Measurements from ENCODE around the gene AUTS2. TPM values are rescaled to one million over a fixed set of nuclear protein-coding genes. Genes with fewer than 3 reads are reported as not detected.

AUTS2 gene
- polyA plus RNA-seq, 3 donors: 3.1 to 8.3 (median 7.9) TPM

DNA sequence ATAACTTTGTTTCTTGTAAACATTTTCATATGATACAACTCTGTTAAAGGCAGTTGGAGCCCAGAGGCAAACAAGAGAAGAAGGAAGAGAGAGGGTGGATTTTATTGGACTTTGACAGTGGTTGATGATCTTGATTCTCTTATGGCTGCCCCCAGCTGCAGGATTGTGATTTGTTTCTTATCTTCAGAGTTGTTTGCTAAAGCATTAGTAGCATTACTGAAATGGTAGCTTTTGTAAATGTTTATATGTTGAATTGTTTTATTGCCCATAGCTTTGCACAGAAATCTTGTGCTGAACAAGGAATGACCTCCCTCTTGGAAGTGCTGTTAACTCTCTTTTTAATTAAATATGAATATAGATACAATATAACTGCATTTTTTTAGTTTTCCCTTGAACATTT lies 309.4 kb downstream of the AUTS2 start:
- H3K27ac ChIP-seq (ENCODE audit: low read depth, low read length): no peak overlapping the region

DNA sequence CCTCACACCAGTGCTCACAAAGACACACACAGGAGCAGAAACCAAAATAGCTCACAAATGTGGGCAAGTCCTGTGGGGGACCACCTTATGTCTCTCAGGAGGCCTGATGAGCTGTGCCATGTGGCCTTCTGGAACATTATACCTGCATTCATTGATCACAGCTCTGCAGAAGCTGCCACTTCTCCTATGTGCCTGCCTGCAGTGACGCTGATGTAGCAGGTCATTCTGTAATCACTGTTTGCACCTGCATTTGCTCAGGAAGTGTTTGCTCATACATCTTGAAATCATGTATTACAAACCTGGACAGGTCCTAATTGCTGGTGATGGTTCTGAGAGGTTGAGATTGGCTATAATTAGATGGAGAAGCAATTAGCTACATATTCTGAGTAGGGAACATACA lies 310.2 kb downstream of the AUTS2 start:
- H3K27ac ChIP-seq (ENCODE audit: low read depth, low read length): no peak overlapping the region
- WGBS, 3 donors: 79 to 100% (median 84%) methylated on average over 1 of the region's 1 CpG

DNA sequence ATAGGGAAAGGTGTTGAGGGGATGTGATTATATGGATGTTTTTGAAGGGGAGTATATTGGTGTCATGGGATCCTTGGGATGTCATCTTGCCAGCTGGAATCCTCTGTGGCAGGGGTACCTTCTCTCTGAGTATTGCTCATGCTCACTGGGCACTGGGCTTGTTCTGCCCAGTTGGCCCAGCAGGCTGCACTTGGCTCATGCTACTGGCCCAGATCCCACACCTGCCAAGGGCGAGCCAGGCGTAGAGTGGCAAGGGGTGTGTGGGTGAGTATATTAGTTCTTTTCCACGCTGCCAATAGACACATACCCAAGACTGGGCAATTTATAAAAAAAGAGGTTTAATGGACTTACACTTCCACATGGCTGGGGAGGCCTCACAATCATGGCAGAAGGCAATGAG lies 311.9 kb downstream of the AUTS2 start:
- H3K27ac ChIP-seq (ENCODE audit: low read depth, low read length): no peak overlapping the region
- 81 to 94% (median 83%) methylated on average over 3 of the region's 3 CpGs for WGBS, 3 donors

DNA sequence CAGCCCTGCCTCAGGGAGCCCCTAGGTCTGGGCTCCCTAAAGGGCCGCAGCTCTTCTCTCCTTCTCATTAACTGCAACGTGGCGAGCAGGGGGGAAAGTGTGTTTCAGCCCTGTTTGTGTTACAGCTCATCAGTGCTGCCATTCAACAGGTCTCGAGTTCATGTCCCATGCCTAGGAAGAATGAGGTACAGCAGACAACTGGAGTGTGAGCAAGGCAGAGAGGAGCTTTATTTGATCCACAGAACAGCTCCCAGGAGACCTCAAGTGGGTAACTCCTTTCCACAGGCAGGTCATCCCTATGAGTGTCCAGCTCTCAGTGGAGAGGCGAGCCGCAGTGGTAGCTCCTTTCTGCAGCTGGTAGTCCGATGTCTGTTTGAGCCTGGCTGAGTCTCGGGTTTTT lies 313.1 kb downstream of the AUTS2 start:
- 97% methylated on average over 8 of the region's 8 CpGs for WGBS, 3 donors

DNA sequence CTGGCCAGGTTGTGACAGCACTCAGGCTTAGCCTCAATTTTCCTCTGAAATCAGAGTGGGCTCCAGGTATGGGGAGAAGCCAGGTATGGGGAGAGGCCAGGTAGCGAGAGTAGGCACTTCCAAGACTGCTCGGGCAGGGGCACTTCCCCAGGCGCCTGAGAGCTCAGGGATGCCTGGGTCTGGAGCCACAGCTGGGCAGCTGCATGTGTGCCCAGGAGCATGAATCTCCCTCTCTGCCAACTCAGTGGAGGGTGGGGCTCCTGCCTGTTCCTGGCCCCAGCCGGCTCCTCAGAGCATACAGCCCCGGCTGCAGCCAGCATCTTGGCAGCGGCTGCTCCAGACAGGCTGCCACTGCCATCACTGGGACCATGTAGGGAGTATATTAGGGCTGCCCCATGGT lies 313.9 kb downstream of the AUTS2 start:
- WGBS, 3 donors: 92 to 98% (median 97%) methylated on average over 6 of the region's 6 CpGs
- H3K27ac ChIP-seq (ENCODE audit: low read depth, low read length): no peak overlapping the region

More for the DNA sequence above, 313.1 kb downstream of the AUTS2 start:
- H3K27ac ChIP-seq (ENCODE audit: low read depth, low read length): no peak overlapping the region

DNA sequence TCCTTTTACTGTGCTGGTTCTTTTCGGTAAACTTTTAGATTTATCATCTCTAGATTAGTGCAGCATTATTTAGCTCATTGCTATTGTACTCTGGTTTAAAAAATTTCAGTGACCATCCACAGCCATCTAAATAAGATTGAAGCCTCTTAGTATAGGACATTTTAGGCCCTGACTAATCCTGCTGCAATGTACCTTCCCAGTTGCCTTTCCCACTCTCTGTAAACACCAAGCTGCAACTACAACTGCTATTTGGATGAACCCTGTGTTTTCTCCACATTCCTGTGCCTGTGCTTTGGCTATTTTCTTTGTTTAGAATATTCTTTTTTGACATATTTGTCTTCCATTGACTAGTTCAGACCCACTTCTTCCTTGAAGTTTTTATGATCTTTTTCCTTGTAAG lies 314.6 kb downstream of the AUTS2 start:
- WGBS, 3 donors: 65 to 82% (median 73%) methylated on average over 1 of the region's 1 CpG
- no peak overlapping the region for H3K27ac ChIP-seq (ENCODE audit: low read depth, low read length)

DNA sequence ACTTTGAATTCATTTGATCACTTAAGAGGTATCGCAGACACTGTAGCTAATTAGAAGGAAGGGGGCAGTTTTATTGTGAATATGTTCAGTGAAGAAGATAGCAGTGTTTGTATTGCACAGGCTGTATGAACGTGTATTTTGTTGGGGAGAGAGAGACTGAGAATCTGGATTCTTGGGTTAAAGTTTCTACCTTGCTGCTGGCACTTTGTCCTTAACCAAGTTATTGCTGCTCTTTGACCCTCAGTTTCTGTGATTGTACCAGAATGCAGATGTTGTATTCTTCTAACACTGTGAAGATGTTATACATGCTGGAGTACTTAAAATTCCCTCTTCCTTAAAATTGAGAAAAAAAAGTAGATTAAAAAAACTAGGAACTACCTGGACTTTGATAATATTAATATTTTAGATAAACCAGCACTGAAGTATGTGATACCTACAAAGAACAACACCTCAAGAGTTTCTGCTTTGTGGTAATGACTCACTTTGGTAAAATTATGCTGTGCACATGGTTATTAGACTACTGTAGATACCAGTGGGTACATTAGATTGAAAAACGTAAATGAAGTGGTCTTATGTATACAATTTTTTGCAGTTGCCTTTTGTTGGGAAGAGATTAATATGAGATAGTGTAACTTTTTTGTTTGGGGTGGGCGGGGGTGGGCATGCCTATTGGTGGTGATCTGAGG lies 321.3 kb downstream of the AUTS2 start:
- 77 to 94% (median 91%) methylated on average over 4 of the region's 4 CpGs for WGBS, 3 donors
- no peak overlapping the region for H3K27ac ChIP-seq (ENCODE audit: low read depth, low read length)

DNA sequence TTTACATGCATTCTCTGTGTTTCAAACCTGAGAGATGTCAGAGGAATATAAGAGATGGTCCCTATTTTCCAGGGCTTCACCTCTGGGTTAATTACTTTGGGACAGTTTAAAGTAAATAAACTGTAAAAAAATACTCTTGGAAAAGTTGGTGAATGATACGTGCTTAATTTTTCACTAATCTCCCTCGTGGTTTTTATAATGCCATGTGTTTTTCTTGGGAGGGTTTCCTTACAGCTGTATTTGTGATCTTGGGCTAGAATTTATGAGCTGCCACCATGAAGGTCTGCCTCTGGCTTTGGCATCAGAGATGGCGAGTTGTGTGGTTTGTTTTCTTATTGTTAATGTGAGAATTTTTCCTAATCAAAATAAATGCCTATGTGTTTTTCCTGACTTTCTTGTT lies 322.5 kb downstream of the AUTS2 start:
- no peak overlapping the region for H3K27ac ChIP-seq (ENCODE audit: low read depth, low read length)
- 57 to 82% (median 65%) methylated on average over 3 of the region's 3 CpGs for WGBS, 3 donors

DNA sequence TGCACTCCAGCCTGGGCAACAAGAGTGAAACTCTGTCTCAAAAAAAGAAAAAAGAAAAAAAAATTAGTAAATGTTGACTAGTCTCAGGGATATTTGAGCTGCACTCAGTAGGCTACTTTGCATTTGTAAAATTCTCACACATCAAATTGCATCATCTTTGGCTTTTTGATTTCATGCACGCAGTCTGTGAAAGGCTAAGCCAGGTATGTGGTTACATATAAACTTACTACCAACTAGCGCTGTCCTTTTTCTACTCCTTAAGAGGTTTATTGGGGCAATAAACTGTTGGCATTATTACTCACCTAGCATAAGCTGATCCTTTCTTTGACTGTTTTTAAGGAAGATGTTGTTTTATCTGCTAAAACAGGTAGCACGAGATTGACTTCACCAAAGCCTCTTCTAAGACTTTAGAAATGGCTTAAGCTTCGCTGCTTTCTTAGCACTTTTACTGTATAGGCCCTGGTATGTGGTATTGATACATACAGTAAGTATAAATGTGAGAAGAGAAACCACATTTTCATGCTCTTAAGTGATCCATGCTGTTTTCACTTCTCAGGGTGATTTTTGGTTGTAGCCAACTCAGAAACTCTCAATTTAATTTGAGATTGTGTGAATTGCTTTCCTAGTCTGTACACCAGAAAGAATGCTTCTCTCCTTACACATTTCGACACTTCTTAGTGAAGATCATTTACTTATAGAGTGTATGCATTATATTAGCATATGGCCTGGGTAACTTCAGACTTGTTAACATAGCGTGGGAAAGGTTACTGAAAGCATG lies 323.9 kb downstream of the AUTS2 start:
- H3K27ac ChIP-seq (ENCODE audit: low read depth, low read length): no peak overlapping the region
- 91 to 94% (median 93%) methylated on average over 6 of the region's 6 CpGs for WGBS, 3 donors

DNA sequence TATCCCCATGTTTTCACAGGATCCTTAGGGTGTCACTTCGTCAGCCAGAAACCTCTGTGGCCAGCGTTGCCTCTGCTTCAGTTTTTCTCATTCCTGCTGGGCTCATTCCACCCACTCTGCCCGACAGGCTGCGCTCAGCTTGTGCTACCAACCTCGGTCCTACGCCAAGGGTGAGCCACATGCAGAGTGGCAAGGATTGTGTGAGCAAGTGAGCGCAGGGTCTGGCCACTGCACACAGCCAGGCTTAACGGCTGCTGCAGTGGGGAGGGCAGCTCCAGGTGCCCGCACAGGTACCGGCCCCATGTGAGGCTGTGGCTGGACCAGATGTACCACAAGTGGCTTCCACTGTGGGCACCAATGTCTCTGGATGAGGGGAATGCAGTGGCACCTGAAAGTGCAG lies 329.2 kb downstream of the AUTS2 start:
- 89 to 97% (median 97%) methylated on average over 10 of the region's 10 CpGs for WGBS, 3 donors
- H3K27ac ChIP-seq (ENCODE audit: low read depth, low read length): no peak overlapping the region

DNA sequence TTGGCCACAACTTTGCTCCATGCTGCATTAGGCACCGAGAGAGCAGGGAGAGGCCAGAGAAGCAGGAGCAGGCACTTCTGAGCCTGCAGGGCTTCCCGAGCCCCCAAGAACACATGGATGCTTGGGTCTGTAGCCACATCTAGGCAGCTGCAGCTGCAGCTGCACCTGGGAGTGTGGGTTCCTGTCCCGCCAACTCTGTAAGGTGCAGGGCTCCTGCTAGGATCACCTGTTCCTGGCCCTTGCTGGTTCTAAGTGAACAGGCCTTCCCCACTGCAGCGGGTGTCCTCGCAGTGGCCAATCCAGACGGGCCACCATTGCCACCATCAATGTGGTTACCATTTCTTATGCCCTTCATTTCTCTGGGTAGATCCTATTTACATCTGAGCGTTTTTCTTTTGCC lies 330.3 kb downstream of the AUTS2 start:
- H3K27ac ChIP-seq (ENCODE audit: low read depth, low read length): no peak overlapping the region
- WGBS, 3 donors: 90 to 93% (median 93%) methylated on average over 7 of the region's 7 CpGs

DNA sequence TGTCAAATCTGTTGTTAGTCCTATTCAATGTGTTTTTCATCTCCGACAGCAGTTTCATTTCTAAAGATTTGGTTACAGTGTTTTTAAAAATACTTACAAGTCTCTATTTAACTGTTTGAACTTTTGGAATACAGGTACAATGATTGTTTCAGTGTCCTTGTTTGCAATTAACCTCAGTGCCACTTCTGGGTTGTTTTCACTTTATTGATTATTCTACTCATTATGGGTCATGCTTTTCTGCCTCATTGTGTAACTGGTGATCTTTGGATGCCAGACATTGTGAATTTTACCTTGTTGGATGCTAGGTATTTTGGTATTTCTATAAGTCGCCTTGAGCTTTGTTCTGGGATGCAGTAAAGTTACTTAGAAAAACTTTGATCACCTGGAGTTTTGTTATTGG lies 331.3 kb downstream of the AUTS2 start:
- WGBS, 3 donors: 68 to 88% (median 88%) methylated on average over 2 of the region's 2 CpGs
- H3K27ac ChIP-seq (ENCODE audit: low read depth, low read length): no peak overlapping the region

DNA sequence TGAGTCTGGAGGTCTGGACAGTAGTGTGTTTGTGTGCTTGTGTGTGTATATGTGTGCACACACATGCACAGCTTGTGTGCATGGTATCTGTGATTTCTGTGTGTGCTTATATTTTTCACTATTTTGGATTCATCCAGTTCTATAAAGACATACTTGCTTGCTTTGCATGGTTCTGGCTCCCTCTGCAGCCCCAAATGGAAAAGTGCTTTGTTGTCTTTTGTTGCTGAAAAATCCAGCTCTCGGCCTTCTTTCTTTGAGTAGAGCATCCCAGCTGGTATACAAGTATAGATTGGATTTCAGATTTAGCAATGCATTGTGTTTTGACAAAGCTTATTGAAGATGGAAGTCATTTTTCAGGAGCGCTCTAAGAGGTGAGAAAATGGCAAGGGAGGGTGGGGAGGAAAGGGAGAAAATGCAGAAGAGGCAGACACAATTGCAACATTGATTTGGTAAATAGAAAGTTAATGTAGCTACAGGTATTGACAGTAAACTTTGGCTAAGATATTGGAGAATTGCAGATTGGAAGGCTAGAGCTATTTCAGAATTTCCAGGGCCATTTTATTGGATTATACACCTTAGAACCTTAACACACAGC lies 333.9 kb downstream of the AUTS2 start:
- 63 to 75% (median 69%) methylated on average over 2 of the region's 2 CpGs for WGBS, 3 donors
- H3K27ac ChIP-seq (ENCODE audit: low read depth, low read length): no peak overlapping the region

DNA sequence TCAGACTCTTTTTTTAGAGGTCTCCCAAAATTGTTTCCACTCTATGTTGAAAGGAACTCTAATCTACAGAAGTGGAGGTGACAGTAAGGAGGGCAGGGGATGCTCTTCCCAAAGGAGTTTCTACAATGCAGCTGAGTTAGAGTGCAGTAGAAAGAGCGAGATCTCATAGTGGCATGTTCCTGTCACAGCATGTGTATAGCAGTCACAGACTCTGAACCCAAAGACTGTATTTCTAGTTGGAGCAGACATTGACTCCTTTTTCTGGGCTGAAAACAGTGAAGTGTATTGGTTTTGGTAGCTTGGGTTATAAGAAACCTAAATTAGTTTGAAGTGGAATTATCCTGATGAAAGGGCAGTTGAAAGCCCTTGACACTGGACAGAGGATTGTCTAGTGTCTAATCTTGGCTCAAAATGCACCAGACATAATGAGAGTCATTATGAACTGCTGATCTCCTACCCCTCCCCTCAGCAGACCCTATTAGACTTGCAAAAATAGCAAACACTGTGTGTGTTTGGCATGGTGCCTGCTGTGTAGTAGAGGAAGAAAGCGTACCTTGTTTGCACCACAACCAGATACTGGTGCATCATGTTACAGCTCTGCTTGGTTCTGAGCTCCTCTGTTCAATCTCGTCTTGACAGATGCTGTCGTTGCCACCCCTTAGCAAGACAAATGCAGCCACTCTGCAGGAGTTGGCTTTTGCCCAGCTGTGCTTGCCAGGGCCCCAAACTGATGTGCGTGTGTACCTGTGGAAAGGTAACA lies 336.0 kb downstream of the AUTS2 start:
- 61 to 89% (median 88%) methylated on average over 5 of the region's 5 CpGs for WGBS, 3 donors
- H3K27ac ChIP-seq (ENCODE audit: low read depth, low read length): no peak overlapping the region

DNA sequence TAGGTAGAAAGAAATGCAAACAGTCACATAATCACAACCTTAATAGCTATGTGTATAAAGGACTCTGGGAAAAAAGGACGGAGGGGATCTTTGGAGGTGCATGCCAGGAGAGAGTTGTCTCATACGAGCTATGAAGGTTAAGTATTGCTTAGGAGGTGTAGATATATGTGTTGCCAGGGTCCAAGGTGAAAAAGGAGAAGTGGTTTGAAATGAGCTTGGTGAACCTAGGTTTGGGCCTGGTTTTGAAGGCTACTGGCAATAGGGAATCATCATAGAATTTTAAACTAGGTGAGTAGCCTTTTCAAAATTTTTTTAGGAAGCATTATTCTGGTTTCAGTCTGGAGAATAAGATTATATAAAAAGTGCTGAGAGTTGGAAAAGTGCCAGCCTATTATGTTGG lies 336.8 kb downstream of the AUTS2 start:
- WGBS, 3 donors: 78 to 85% (median 84%) methylated on average over 2 of the region's 2 CpGs
- no peak overlapping the region for H3K27ac ChIP-seq (ENCODE audit: low read depth, low read length)

DNA sequence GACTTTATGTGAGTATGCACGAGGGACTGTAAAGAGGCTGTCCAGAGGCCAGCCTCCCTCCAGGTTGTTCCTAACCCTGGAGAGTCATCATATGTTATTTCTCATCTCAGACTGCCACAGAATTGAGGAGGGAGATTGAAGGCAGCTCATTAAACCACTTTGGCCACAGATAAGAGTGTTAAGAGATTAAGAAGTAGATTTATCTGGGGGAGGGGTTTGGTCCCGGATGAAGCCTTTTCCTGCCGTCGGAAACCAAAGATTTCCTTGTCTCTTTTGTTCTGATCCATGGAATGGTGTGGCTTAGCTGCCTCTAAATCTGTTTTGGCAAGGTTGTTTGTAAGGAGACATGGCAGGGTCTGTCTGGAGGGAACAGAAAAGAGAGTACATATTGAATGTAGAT lies 338.8 kb downstream of the AUTS2 start:
- 58 to 73% (median 72%) methylated on average over 4 of the region's 4 CpGs for WGBS, 3 donors
- no peak overlapping the region for H3K27ac ChIP-seq (ENCODE audit: low read depth, low read length)

DNA sequence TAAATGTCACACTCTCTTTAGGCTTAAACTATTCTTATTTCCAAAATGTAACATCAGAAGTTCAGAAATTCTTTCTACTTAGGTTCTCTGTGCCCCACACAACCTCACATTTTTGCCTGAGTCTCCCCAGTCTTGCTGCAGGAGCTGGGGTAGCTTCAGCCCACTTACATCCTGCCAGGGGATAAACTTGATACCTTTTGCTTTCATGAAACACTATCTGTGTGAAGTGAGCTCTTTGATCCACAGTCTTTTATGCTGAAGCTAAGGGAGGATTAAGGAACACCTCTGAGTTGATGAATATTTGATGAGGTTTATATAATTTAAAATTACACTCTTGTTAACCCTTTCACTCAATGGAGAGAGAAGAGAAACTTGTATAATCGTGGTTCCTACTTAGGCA lies 341.0 kb downstream of the AUTS2 start:
- no peak overlapping the region for H3K27ac ChIP-seq (ENCODE audit: low read depth, low read length)
- 75 to 91% (median 87%) methylated on average over 1 of the region's 1 CpG for WGBS, 3 donors

DNA sequence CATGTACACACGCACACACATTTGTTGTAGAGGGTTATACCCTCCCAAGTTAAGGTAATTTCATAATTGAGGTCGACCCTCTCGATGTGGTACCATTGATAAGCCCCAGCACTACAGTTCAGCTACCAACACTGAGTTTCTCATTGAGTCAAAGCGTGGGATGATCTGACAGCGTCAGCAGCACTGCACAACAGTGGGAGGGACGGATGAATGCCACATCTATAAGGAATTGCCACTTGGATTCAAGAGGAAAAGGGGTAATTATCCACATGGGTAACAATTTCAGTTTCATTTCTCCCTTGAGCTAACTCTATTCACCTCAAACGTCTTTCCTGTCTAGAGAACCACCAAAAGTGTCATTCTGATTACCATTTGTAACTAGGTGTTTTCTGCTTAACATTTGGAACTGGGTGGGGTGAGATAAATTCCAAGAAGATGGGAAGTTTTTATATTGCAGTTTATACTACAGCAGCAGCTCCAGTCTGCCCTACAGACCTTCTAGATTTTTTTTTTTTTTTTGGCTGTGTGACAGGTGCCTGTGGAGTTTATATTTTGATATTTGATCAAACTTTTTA lies 342.9 kb downstream of the AUTS2 start:
- WGBS, 3 donors: 82 to 87% (median 85%) methylated on average over 7 of the region's 7 CpGs
- no peak overlapping the region for H3K27ac ChIP-seq (ENCODE audit: low read depth, low read length)

DNA sequence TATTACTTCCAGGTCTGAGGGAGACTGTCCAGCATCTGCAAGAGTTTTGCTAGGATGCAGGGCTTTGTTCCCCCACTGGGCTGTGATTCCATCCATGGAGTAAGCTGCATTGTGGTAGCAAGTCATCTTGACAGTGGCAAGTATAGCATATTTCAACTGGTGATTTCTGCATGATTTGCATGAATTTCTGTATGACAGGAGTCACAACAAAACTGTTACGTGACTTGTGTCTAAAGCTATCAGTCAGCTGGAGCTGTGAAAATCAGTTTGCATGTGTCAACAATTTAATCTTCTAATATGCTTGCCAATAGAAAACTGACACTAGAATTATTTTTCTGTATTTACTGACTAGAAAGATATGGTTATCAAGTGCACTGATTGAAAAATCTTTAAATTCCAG lies 344.3 kb downstream of the AUTS2 start:
- no peak overlapping the region for H3K27ac ChIP-seq (ENCODE audit: low read depth, low read length)
- 59 to 95% (median 89%) methylated on average over 1 of the region's 1 CpG for WGBS, 3 donors
